HCT116 (cell line): ENCODE results near the gene INPP5F. TPM values are rescaled to one million over a fixed set of nuclear protein-coding genes. Genes with fewer than 3 reads are reported as not detected.

Experiments used
- ATAC-seq: fragments of 200-7000 bp; cut with Tn5 transposase; 2 replicates; pipeline ENCODE4 v1.9.1; 2020; ENCODE audit warnings: mild to moderate bottlenecking, moderate library complexity
- BruUV-seq: library from RNA; stranded (reverse); fragments of 400-500 nt; replicated peaks from 2 replicates; lab custom pipeline; 2021; lab: Mats Ljungman, UMichigan
- CTCF ChIA-PET: fragments of 300-600 bp; sonication (Branson Sonifier 250); formaldehyde crosslinking; loops from one replicate; lab custom pipeline; 2021; ENCODE audit warnings: antibody characterized with exemption; lab: Charles Lee
- POLR2A ChIA-PET: fragments of 300-600, 350-600 bp; sonication (Branson Sonifier 250); formaldehyde crosslinking; loops from one replicate; lab custom pipeline; 2021; ENCODE audit warnings: antibody characterized with exemption; lab: Charles Lee
- RAD21 ChIA-PET, 2 experiments: fragments of 300-600 bp; sonication (Branson Sonifier 250); formaldehyde crosslinking; loops; one replicate each; lab custom pipeline; 2023; ENCODE audit warnings: low total read pairs in 2 of 2; ENCODE audit not compliant: uncharacterized antibody in 2 of 2, unreplicated experiment in 2 of 2, low non-redundant PET in 1 of 2; lab: Charles Lee
- DNase-seq: peaks from one replicate; pipeline ENCODE4 v3.0.0-alpha.2; 2010; ENCODE audit warnings: low read depth, low spot score
- H2AFZ ChIP-seq: fragments of 200-600 bp; shearing (Covaris generic), sonication (generic); 2 replicates; pipeline ENCODE4 v1.6.1; 2017; ENCODE audit warnings: low read depth, mixed run types, mixed read lengths, antibody characterized with exemption, low read length; ENCODE audit not compliant: poor library complexity, severe bottlenecking
- H3K27ac ChIP-seq: 2 replicates; pipeline ENCODE4 v1.5.1; 2012; ENCODE audit warnings: low read depth, low read length
- H3K27me3 ChIP-seq: fragments of 200-600 bp; sonication (generic); 2 replicates; pipeline ENCODE4 v1.6.1; 2016; ENCODE audit warnings: mixed run types, low read length, mixed read lengths; ENCODE audit not compliant: insufficient read depth
- H3K36me3 ChIP-seq, 2 experiments: fragments of 200-500 bp in 1 of 2; fragments of 200-600 bp in 1 of 2; sonication (Bioruptor generic) in 1 of 2; sonication (generic) in 1 of 2; 2 replicates each; pipeline versions ENCODE4 v1.5.1 to v1.6.1; 2014 to 2016; ENCODE audit warnings: low read length in 2 of 2, inconsistent platforms in 1 of 2, mixed read lengths in 1 of 2, mixed run types in 1 of 2; ENCODE audit not compliant: insufficient read depth in 2 of 2, control insufficient read depth in 1 of 2
- H3K4me1 ChIP-seq, 2 experiments: fragments of 200-600 bp in 1 of 2; sonication (generic) in 1 of 2; 2 replicates each; pipeline versions ENCODE4 v1.5.1 to v1.6.1; 2012 to 2017; ENCODE audit warnings: low read length in 2 of 2, inconsistent platforms in 1 of 2, mild to moderate bottlenecking in 1 of 2, mixed read lengths in 1 of 2, mixed run types in 1 of 2, moderate library complexity in 1 of 2; ENCODE audit not compliant: insufficient read depth in 2 of 2, control insufficient read depth in 1 of 2
- H3K4me2 ChIP-seq: fragments of 200-600 bp; sonication (generic); 2 replicates; pipeline ENCODE4 v1.6.1; 2017; ENCODE audit warnings: mixed run types, low read length, mixed read lengths
- H3K4me3 ChIP-seq, 2 experiments: fragments of 200-600 bp in 1 of 2; sonication (generic) in 1 of 2; replicated peaks in 1 of 2; 2 replicates each; pipeline ENCODE4 v1.5.1; 2011 to 2016; ENCODE audit warnings: low read length in 2 of 2, control low read depth in 1 of 2, low read depth in 1 of 2, mild to moderate bottlenecking in 1 of 2, mixed read lengths in 1 of 2, mixed run types in 1 of 2
- H3K79me2 ChIP-seq: fragments of 200-600 bp; sonication (generic); 2 replicates; pipeline ENCODE4 v1.6.1; 2017; ENCODE audit warnings: mild to moderate bottlenecking, mixed run types, low read length, moderate library complexity, mixed read lengths; ENCODE audit not compliant: insufficient read depth
- H3K9ac ChIP-seq: fragments of 200-600 bp; sonication (generic); 2 replicates; pipeline ENCODE4 v1.6.1; 2016; ENCODE audit warnings: low read length, mixed read lengths
- H3K9me2 ChIP-seq: fragments of 200-600 bp; sonication (generic), shearing (Covaris generic); 2 replicates; pipeline ENCODE4 v1.6.1; 2017; ENCODE audit warnings: mixed run types, mild to moderate bottlenecking, moderate library complexity; ENCODE audit not compliant: insufficient read depth
- H3K9me3 ChIP-seq, 2 experiments: fragments of 200-500 bp in 1 of 2; fragments of 200-600 bp in 1 of 2; sonication (Bioruptor generic) in 1 of 2; sonication (generic) in 1 of 2; 2 replicates each; pipeline ENCODE4 v1.6.1; 2014 to 2017; ENCODE audit warnings: low read length in 2 of 2, mixed read lengths in 2 of 2, inconsistent platforms in 1 of 2, low read depth in 1 of 2, mild to moderate bottlenecking in 1 of 2, mixed run types in 1 of 2, moderate library complexity in 1 of 2; ENCODE audit not compliant: control insufficient read depth in 1 of 2, insufficient read depth in 1 of 2
- H4K20me1 ChIP-seq: fragments of 200-600 bp; sonication (generic), shearing (Covaris generic); 2 replicates; pipeline ENCODE4 v1.6.1; 2017; ENCODE audit warnings: mixed run types, mild to moderate bottlenecking, moderate library complexity; ENCODE audit not compliant: insufficient read depth
- CBX3 ChIP-seq: IDR thresholded peaks from 2 replicates; pipeline ENCODE4 v1.6.1; 2012; ENCODE audit warnings: low read depth
- EGR1 ChIP-seq: IDR thresholded peaks from 2 replicates; pipeline ENCODE4 v1.6.1; 2012; ENCODE audit warnings: low read depth
- ELF1 ChIP-seq: IDR thresholded peaks from 2 replicates; pipeline ENCODE4 v1.6.1; 2012; ENCODE audit warnings: low read depth, borderline replicate concordance
- FOSL1 ChIP-seq: IDR thresholded peaks from 2 replicates; pipeline ENCODE4 v1.6.1; 2012; ENCODE audit warnings: low read depth
- JUND ChIP-seq: IDR thresholded peaks from 2 replicates; pipeline ENCODE4 v1.6.1; 2012
- POLR2AphosphoS5 ChIP-seq: IDR thresholded peaks from 2 replicates; pipeline ENCODE4 v1.6.1; 2011; ENCODE audit warnings: mild to moderate bottlenecking, low read depth, low read length, moderate library complexity
- SIN3A ChIP-seq: IDR thresholded peaks from 2 replicates; pipeline ENCODE4 v1.6.1; 2012; ENCODE audit warnings: low read depth
- SP1 ChIP-seq: IDR thresholded peaks from 2 replicates; pipeline ENCODE4 v1.6.1; 2012; ENCODE audit warnings: low read depth
- TCF7L2 ChIP-seq: IDR thresholded peaks from 2 replicates; pipeline ENCODE4 v1.7.0; 2011; ENCODE audit warnings: borderline replicate concordance, inconsistent platforms; ENCODE audit not compliant: insufficient read depth, insufficient read length; ENCODE audit errors: extremely low read depth
- ZNF274 ChIP-seq: fragments of 200-500 bp; sonication (Bioruptor generic); IDR thresholded peaks from 2 replicates; pipeline ENCODE4 v1.6.1; 2014; ENCODE audit warnings: mild to moderate bottlenecking, low read depth, low read length, inconsistent platforms
- intact Hi-C: fragments of 100-400 bp; cut with micrococcal nuclease; formaldehyde crosslinking; loops from 2 replicates; pipeline ENCODE4 v1.10.0; 2022
- total RNA-seq: library from RNA; stranded (reverse); gene quantifications from one replicate; pipeline ENCODE4 v1.2.1, GENCODE V29; 2021; ENCODE audit not compliant: unreplicated experiment
- TF ChIP-seq, protein P1 (sequence below): IDR thresholded peaks from 2 replicates; pipeline ENCODE4 v1.6.1; 2012
- TF ChIP-seq, protein P2 (sequence below): IDR thresholded peaks from 2 replicates; pipeline ENCODE4 v1.6.1; 2012; ENCODE audit warnings: low read depth
- TF ChIP-seq, protein P3 (sequence below): IDR thresholded peaks from 2 replicates; pipeline ENCODE4 v1.6.1; 2011; ENCODE audit warnings: mild to moderate bottlenecking, low read length, moderate library complexity; ENCODE audit not compliant: insufficient replicate concordance; ENCODE audit errors: extremely low read depth
- TF ChIP-seq, protein P4 (sequence below), 3 experiments: fragments of 200-600 bp in 1 of 3; sonication (generic) in 1 of 3; IDR thresholded peaks in 2 of 3; conservative IDR thresholded peaks in 1 of 3; 2 replicates each; pipeline ENCODE4 v1.5.1; 2012 to 2017; ENCODE audit warnings: low read depth in 2 of 3, low read length in 2 of 3, antibody characterized with exemption in 1 of 3, borderline replicate concordance in 1 of 3, control low read depth in 1 of 3, mild to moderate bottlenecking in 1 of 3, mixed read lengths in 1 of 3, mixed run types in 1 of 3, moderate library complexity in 1 of 3; ENCODE audit not compliant: insufficient read depth in 1 of 3

INPP5F gene
- total RNA-seq, 1 experiment from 2014 or later, result 21.6 TPM

DNA sequence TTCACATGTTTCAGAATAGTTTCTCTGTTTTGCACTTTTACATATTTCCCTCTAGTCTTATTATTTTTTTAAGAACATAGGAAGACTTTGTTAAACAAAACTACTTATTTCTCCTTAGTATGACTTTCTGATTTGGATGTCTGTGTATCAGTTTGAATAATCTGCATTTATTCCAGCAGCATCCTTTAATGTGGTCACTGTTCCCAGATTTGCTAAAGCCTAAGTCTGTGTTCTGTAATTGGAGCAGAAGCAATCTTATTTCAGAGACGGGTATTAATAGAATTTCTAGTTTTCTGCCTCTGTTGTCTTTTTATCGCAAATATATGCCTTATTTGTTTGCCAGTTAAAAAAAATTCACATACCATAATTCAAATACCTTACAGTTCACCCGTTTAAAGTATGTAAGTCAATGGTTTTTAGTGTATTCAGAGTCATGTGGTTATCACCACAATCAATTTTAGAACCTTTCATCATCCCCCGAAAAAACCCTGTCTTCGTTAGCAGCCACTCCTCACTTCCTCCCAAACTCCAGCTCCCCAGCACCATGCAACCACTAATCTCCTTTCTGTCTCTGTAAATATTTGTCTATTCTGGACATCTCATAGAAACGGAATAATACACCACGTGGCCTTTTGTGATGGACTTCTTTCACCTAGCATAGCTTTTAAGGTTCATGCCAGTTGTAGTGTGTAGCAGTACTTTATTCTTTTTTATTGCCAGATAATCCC, 58.7 kb downstream of the INPP5F start:
- Histone ChIP-seq H3K4me1 (no peaks in the 10 kb centered on the region), H3K9ac (no peak overlapping the region), H3K4me3 (no peak overlapping the region), H3K4me2 (no peak overlapping the region), H3K27ac (no peak overlapping the region), H3K9me3 (no peaks in the 10 kb centered on the region), H3K27me3 (no peaks in the 10 kb centered on the region), H3K79me2 (no peaks in the 10 kb centered on the region), H2AFZ (no peak overlapping the region), H4K20me1 (no peaks in the 10 kb centered on the region), H3K36me3 (no peaks in the 10 kb centered on the region), H3K9me2 (no peaks in the 10 kb centered on the region)
- intact Hi-C loops, result no loop called here
- ChIA-PET RAD21 (no interaction called here), CTCF (no interaction called here), POLR2A (no interaction called here)
- ATAC-seq, result no peak
- no peak for DNase-seq
- BruUV-seq, result no TSS peak
- TF ChIP-seq, protein P1, sequence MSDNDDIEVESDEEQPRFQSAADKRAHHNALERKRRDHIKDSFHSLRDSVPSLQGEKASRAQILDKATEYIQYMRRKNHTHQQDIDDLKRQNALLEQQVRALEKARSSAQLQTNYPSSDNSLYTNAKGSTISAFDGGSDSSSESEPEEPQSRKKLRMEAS, result no peak
- TF ChIP-seq, protein P2, sequence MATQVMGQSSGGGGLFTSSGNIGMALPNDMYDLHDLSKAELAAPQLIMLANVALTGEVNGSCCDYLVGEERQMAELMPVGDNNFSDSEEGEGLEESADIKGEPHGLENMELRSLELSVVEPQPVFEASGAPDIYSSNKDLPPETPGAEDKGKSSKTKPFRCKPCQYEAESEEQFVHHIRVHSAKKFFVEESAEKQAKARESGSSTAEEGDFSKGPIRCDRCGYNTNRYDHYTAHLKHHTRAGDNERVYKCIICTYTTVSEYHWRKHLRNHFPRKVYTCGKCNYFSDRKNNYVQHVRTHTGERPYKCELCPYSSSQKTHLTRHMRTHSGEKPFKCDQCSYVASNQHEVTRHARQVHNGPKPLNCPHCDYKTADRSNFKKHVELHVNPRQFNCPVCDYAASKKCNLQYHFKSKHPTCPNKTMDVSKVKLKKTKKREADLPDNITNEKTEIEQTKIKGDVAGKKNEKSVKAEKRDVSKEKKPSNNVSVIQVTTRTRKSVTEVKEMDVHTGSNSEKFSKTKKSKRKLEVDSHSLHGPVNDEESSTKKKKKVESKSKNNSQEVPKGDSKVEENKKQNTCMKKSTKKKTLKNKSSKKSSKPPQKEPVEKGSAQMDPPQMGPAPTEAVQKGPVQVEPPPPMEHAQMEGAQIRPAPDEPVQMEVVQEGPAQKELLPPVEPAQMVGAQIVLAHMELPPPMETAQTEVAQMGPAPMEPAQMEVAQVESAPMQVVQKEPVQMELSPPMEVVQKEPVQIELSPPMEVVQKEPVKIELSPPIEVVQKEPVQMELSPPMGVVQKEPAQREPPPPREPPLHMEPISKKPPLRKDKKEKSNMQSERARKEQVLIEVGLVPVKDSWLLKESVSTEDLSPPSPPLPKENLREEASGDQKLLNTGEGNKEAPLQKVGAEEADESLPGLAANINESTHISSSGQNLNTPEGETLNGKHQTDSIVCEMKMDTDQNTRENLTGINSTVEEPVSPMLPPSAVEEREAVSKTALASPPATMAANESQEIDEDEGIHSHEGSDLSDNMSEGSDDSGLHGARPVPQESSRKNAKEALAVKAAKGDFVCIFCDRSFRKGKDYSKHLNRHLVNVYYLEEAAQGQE, result no peak
- TF ChIP-seq POLR2AphosphoS5, result no peak
- TF ChIP-seq ZNF274, result no peak
- TF ChIP-seq, protein P3, sequence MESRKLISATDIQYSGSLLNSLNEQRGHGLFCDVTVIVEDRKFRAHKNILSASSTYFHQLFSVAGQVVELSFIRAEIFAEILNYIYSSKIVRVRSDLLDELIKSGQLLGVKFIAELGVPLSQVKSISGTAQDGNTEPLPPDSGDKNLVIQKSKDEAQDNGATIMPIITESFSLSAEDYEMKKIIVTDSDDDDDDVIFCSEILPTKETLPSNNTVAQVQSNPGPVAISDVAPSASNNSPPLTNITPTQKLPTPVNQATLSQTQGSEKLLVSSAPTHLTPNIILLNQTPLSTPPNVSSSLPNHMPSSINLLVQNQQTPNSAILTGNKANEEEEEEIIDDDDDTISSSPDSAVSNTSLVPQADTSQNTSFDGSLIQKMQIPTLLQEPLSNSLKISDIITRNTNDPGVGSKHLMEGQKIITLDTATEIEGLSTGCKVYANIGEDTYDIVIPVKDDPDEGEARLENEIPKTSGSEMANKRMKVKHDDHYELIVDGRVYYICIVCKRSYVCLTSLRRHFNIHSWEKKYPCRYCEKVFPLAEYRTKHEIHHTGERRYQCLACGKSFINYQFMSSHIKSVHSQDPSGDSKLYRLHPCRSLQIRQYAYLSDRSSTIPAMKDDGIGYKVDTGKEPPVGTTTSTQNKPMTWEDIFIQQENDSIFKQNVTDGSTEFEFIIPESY, result no peak
- TF ChIP-seq EGR1, result no peak
- TF ChIP-seq ELF1, result no peak
- no peak for TF ChIP-seq SIN3A
- no peak for TF ChIP-seq TCF7L2
- TF ChIP-seq CBX3, result no peak
- TF ChIP-seq SP1, result no peak
- TF ChIP-seq JUND, result no peak
- TF ChIP-seq, protein P4, sequence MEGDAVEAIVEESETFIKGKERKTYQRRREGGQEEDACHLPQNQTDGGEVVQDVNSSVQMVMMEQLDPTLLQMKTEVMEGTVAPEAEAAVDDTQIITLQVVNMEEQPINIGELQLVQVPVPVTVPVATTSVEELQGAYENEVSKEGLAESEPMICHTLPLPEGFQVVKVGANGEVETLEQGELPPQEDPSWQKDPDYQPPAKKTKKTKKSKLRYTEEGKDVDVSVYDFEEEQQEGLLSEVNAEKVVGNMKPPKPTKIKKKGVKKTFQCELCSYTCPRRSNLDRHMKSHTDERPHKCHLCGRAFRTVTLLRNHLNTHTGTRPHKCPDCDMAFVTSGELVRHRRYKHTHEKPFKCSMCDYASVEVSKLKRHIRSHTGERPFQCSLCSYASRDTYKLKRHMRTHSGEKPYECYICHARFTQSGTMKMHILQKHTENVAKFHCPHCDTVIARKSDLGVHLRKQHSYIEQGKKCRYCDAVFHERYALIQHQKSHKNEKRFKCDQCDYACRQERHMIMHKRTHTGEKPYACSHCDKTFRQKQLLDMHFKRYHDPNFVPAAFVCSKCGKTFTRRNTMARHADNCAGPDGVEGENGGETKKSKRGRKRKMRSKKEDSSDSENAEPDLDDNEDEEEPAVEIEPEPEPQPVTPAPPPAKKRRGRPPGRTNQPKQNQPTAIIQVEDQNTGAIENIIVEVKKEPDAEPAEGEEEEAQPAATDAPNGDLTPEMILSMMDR (IDR thresholded peaks at IDR 0.05 in 2 of 3, conservative IDR thresholded peaks at IDR 0.05 in 1 of 3; ENCODE audit: borderline replicate concordance in 1 of 3, insufficient read depth in 1 of 3, low read depth in 2 of 3, low read length in 2 of 3), result no peak
- TF ChIP-seq FOSL1, result no peak
